Renal cortical epithelial cell (primary cell): ENCODE measurements around the gene ECT2L. TPM values are rescaled to one million over a fixed set of nuclear protein-coding genes. Genes with fewer than 3 reads are reported as not detected.
"Not testable (repeated sequence)": the region's sequence is repeated elsewhere in the genome, so short reads cannot be mapped to it uniquely, and the experiment has no call there.

ENCODE experiments used
- DNase-seq: peaks from one replicate; pipeline ENCODE4 v3.0.0-alpha.2; 2011; ENCODE audit warnings: low read depth
- total RNA-seq: library from RNA; depleted of rRNA; stranded (reverse); fragments of >200 nt; gene quantifications from 2 replicates; pipeline ENCODE4 v1.2.3, GENCODE V29; 2014

ECT2L gene
- total RNA-seq, 1 donor from 2014 or later = 0.10 TPM

GRCh38 chr6:138936873-138937272 lies 141.0 kb downstream of the ECT2L start:
- not testable (repeated sequence) for DNase-seq

- no peak for DNase-seq
These were observed 147.3 kb downstream of the ECT2L start for GRCh38 chr6:138943089-138943625.

- peak; percentile 89 for DNase-seq
These were observed 148.5 kb downstream of the ECT2L start for GRCh38 chr6:138944412-138944811.

GRCh38 chr6:138945354-138945753 lies 149.5 kb downstream of the ECT2L start:
- DNase-seq = no peak

GRCh38 chr6:138948004-138948403 lies 152.1 kb downstream of the ECT2L start:
- DNase-seq = no peak

- peak; percentile 44 for DNase-seq
These were observed 152.8 kb downstream of the ECT2L start for GRCh38 chr6:138948546-138949179.

- DNase-seq = peak; percentile 22
These were observed 157.6 kb downstream of the ECT2L start for GRCh38 chr6:138953451-138953850.

Other genes starting within 250 kb of the ECT2L start
- gene CCDC28A, start 22.3 kb upstream of the ECT2L start, total RNA-seq = 8.3 and 20.0 TPM in 2 replicates
- 21.0 and 29.3 TPM in 2 replicates for gene REPS1, start 192.2 kb downstream of the ECT2L start, total RNA-seq
- 44.7 and 148 TPM in 2 replicates for gene ABRACL, start 232.7 kb downstream of the ECT2L start, total RNA-seq